Measurements from ENCODE around the gene PALMD.

The PALMD gene

DNA sequence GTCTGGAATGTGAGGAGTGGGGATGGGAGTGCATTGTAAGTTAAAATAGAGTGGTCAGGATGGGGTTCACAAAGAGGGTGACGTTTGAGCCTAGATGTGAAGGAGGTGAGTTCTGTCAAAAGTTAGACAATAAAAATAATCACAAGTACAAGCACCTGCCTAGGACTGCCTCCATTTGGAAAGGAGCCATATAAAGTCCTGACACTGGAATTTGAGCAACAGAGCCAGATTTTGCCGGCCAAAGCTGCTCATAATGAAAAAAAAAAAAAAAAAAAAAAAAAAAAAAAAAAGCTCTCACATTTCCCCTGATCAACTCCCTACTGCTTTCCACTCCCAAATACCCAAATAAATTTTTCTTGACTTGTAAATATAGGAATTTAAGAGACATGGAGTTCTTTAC, 4.1 kb downstream of the PALMD start:
- TF ChIP-seq, protein P1, sequence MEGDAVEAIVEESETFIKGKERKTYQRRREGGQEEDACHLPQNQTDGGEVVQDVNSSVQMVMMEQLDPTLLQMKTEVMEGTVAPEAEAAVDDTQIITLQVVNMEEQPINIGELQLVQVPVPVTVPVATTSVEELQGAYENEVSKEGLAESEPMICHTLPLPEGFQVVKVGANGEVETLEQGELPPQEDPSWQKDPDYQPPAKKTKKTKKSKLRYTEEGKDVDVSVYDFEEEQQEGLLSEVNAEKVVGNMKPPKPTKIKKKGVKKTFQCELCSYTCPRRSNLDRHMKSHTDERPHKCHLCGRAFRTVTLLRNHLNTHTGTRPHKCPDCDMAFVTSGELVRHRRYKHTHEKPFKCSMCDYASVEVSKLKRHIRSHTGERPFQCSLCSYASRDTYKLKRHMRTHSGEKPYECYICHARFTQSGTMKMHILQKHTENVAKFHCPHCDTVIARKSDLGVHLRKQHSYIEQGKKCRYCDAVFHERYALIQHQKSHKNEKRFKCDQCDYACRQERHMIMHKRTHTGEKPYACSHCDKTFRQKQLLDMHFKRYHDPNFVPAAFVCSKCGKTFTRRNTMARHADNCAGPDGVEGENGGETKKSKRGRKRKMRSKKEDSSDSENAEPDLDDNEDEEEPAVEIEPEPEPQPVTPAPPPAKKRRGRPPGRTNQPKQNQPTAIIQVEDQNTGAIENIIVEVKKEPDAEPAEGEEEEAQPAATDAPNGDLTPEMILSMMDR (IDR thresholded peaks at IDR 0.05; ENCODE audit: low read depth, low read length), result no peak
- no peak overlapping the region for H3K4me3 ChIP-seq (ENCODE audit: low read depth, low read length)

DNA sequence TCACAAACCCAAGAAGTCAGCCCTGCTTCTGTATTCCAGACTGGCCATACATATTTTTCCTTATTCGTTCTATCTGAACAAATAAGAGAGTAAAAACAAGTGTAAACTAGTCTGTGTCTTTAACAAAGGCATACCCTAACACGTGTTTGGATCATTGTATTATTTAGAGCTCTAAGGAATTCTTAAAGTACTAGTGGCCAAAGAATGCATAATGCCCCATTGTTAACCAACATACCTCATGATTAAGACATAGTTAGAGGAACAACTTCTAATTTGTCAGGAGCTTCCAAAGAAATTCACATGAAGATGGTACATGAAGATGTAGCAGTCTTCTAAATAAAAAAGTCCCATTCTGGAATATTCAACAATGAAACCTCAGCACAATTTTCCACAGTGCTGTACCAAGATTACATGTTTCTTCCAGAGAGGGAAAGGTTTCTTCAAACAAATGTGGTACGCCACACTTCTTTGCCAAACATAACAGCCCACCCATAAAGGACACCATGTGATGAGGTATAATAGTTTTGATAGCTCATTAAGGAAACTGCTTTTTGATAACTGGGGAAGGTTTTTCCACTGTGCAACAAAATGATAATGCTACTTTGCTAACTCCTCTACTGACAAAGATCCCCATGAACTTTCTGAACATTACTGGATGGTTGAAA, 5.0 kb downstream of the PALMD start:
- TF ChIP-seq, protein P1 (IDR thresholded peaks at IDR 0.05; ENCODE audit: low read depth, low read length), result no peak
- no peak overlapping the region for H3K4me3 ChIP-seq (ENCODE audit: low read depth, low read length)

- TF ChIP-seq, protein P1 (IDR thresholded peaks at IDR 0.05; ENCODE audit: low read depth, low read length), result no peak
- no peak overlapping the region for H3K4me3 ChIP-seq (ENCODE audit: low read depth, low read length)
Measured at GRCh38 chr1:99652881-99653281, 7.0 kb downstream of the PALMD start.

- TF ChIP-seq, protein P1 (IDR thresholded peaks at IDR 0.05; ENCODE audit: low read depth, low read length), result no peak
- no peak overlapping the region for H3K4me3 ChIP-seq (ENCODE audit: low read depth, low read length)
Measured at GRCh38 chr1:99655376-99655775, 9.5 kb downstream of the PALMD start.

GRCh38 chr1:99656701-99657100, 10.8 kb downstream of the PALMD start:
- TF ChIP-seq, protein P1 (IDR thresholded peaks at IDR 0.05; ENCODE audit: low read depth, low read length), result no peak
- no peak overlapping the region for H3K4me3 ChIP-seq (ENCODE audit: low read depth, low read length)

GRCh38 chr1:99657213-99658030, 11.5 kb downstream of the PALMD start:
- H3K4me3 ChIP-seq (ENCODE audit: low read depth, low read length), result no peak overlapping the region
- TF ChIP-seq, protein P1 (IDR thresholded peaks at IDR 0.05; ENCODE audit: low read depth, low read length), result no peak

DNA sequence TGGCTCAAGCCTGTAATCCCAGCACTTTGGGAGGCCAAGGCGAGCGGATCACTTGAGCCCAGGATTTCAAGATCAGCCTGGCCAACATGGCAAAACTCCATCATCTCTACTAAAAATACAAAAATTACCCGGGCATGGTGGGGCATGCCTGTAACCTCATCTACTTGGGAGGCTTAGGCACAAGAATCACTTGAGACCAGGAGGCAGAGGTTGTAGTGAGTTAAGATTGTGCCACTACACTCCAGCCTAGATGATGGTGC, 12.0 kb downstream of the PALMD start:
- H3K4me3 ChIP-seq (ENCODE audit: low read depth, low read length), result no peak overlapping the region
- TF ChIP-seq, protein P1 (IDR thresholded peaks at IDR 0.05; ENCODE audit: low read depth, low read length), result no peak
